HG02798 (cell line): ENCODE data around the gene EYS.
"Not testable (repeated sequence)": the region's sequence is repeated elsewhere in the genome, so short reads cannot be mapped to it uniquely, and the experiment has no call there.

Experiments
- ATAC-seq: cut with Tn5 transposase; IDR thresholded peaks from one replicate; pipeline ENCODE4 v1.9.1; 2021; ENCODE audit warnings: mild to moderate bottlenecking; ENCODE audit not compliant: unreplicated experiment, poor library complexity

The EYS gene

DNA sequence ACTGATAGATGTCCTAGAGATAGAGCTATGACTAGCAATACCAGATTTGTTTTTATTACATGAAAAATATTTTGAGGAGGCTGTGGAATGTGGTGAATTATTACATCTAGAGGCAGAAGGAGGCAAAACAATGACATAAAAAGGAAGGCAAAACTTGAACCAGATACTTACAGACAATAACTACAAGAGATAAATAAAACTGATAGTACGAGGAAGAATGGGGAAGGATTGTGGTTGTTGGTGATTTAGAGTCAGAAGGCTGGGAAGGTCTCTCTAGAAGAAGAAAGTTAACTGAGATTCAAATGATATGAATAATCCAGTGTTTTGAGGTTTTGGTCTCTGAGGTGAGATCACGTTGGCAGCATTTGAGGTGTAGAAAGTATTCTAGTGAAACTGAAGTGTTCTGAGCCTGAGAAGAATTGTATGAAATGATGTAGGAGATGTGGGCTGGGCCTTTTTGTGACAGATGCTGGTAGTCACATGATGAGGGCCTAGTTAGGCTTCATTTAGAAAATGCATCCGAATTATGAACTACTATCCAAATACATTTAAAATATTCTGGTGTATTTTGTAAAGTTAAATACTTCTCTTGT lies 589.1 kb downstream of the EYS start:
- no peak for ATAC-seq

DNA sequence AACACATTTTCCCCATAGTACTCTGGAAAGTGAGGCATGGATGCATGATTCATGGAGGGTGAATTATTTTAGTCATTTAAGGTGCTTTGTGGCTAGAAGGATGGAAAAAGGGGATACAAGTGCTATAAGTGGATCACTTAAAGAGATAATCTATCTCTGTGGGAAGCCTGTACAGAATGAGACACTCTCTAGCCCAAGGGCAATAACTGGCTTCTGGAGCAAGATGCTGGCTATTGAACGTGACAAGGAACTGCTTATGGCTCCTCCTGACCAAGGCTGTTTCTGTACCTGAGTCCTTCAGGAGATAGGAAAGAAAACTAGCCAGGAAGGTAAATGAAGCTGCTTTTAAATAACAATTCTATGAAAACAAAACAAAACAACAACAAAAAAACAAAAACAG lies 590.7 kb downstream of the EYS start:
- no peak for ATAC-seq

DNA sequence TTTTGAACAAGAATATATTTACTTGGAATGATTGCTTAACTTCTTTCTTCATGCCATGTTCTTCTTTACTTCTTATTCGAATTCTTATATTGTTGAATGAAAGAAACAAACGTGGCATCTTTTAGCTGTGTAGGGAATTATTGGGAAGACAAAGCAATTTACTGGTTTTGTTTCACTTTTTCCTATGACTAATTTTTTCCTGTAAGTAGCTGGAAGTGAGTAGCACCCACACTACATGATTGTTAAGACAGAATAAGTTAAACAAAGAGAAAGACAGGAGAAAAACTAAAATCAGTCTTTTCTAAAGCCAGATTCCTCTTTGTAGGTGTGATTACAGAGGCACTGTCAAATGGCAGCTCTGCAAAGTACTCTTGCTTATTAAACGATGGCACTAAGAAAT lies 593.4 kb downstream of the EYS start:
- ATAC-seq = no peak

DNA sequence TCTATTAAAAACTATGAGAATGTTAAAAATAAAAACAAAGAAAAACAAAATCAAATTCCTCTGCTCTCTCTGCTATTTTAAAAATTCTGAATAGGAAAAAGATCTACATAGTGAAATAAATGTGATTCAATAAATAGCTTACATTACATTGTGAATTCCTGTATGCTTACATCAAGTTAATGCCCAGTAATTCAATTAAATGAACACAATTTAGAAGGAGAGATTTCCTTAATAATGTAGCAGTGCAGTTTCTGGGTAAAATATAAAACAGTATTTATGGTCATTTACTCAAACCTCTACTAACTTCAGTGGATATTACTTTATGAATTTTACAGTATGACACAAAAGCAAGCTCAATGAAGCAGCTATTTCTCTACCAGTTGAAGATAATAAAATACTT lies 594.6 kb downstream of the EYS start:
- no peak for ATAC-seq

GRCh38 chr6:65110031-65110430 lies 597.0 kb downstream of the EYS start:
- ATAC-seq = no peak

DNA sequence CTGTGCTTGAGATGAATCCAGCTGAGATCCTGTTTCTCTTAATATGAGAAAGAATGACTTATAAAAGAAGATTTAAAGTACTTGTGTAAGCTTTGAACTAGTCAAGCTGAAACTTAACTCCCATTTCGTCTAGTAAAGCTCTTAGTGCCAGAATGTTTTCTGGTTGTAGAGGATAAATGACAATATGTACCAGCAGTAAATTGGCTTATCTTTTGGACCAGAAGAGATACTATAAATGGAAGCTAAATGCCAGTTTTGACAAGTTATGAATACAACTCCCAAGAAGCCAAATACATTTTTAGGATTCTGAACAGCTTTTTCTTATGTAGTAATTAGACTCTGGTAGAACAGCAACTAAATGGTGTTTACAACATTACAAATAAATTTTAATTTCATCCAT lies 608.7 kb downstream of the EYS start:
- ATAC-seq = no peak

DNA sequence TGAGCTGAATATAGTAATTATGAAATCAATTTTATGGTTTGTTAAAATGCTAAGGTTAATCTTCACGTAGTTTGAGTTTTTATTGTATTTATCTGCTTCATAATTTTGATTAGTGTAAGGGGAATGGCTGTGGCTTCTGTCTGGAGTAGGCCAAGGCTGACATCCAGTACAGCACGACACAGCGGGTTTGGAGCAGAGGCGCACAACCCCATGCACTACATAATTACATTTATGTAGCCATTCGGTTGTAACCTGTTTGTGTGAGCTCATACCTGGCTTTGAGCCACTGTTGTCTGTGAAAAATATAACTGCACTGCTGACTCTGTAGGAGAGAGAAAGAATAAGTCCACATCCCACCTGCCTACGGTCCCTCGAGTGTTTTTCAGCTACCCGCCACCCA lies 615.5 kb downstream of the EYS start:
- no peak for ATAC-seq

DNA sequence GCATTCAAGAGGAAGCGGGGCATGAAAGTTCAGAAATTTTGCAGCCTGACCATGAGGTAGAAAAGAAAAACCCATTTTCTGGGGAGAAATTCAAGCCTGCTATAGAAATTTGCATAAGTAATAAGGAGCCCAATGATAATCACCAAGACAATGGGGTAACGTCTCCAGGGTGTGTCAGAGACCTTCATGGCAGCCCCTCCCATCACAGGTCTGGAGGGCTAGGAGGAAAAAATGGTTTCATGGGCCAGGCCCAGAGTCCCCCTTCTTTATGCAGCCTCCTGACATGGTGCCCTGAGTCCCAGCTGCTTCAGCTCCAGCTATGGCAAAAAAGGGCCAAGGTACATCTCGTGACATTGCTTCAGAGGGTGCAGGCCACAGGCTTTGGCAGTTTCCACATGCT lies 618.5 kb downstream of the EYS start:
- ATAC-seq = no peak

- ATAC-seq = no peak
These were observed 625.3 kb downstream of the EYS start for GRCh38 chr6:65081756-65082155.

DNA sequence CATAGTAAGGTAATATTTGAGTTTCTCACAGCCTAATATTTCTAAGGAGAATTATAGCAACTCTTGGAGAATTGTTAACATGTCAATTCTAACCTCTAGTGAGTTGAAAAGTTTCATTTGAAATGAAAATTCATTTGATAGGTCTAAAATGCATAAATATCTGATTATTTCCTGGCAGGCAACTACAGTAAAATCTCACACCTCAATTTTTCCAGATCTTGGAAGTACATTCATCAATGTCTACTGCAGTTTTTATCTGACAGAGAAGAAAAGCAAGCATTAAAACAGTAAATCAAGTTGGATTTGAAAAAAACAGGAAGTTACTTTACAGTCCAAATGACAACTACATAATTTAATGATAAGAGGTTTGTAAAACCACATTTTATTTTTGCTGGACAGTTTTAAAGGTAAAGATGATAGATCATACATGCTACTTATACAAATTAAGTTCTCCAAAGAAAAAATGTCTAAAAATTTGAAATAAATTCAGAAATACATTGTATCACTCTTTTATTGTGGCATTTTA lies 631.3 kb downstream of the EYS start:
- ATAC-seq = no peak

DNA sequence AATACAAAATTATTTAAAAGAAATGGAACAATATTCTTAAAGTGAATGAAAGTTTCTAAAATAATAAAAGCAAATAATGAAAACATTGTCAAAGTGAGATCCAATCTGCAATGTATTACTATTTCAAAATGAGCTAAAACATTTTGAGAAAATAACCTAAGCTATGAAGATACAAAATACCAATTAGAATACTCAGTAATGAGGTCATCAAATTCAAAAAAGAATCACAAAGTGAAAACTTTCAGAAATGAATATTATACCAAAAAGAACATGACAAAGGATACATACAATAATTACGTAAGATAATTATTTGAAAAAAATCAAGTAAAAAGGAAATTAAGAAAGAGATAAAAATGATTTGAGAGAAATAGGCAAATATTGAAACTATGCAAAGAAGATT lies 634.5 kb downstream of the EYS start:
- no peak for ATAC-seq

- no peak for ATAC-seq
These were observed 635.5 kb downstream of the EYS start for GRCh38 chr6:65071480-65071879.

DNA sequence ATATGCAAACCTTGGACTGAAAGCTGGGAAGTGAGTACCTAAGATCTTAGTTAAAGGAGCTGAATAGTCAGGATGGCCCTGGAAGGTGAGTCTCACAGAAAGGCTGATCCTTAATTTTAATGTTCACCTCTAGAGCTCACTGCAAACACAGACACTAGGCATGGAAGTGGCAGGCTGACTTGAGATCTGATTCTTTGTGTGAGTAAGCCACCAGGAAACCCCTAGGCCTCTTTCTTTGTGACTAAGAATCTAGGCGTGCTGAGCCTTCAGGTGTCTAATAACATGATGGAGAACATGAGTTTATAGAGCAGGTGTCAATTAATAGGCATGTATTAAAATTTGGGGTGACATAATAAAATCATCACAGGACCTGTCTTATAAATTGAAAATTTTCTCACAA lies 642.2 kb downstream of the EYS start:
- ATAC-seq = no peak

- ATAC-seq = no peak
These were observed 647.5 kb downstream of the EYS start for GRCh38 chr6:65059568-65059967.

DNA sequence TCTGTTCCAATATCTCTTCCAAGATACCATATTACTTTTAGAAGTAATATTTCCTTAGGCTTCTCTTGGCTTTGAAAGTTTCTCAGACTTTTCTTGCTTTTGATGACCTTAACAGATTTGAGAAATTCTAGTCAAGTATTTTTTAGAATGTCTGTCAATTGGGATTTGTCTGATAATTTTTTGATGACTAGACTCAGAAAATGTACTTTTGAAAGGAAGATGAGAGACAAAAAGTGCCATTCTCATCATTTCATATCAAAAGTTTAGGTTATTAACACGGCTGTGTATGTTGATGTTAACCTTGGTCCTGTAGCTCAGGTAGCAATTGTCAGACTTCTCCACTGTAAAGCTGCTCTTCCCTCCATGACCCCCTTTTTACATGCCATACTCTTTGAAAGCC lies 651.5 kb downstream of the EYS start:
- ATAC-seq = no peak

GRCh38 chr6:65052626-65053025 lies 654.4 kb downstream of the EYS start:
- ATAC-seq = no peak

DNA sequence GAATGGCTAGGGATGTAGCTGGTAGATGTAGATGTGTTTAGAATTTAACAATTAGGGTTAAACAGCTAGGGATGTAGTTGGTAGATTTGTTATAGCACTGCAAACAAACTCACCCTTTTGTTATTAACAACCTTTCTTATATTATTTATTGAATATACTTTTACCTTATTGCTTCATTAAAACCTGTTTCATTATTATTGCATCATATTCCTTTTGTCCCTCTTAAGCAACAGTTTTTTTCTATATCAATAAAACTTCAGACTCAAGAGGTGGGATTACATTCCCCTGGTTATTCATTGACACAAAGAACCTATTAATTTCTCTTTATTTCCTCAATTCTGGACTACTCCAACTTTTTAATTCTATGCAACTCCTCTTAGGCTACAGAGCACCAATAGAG lies 661.2 kb downstream of the EYS start:
- no peak for ATAC-seq

DNA sequence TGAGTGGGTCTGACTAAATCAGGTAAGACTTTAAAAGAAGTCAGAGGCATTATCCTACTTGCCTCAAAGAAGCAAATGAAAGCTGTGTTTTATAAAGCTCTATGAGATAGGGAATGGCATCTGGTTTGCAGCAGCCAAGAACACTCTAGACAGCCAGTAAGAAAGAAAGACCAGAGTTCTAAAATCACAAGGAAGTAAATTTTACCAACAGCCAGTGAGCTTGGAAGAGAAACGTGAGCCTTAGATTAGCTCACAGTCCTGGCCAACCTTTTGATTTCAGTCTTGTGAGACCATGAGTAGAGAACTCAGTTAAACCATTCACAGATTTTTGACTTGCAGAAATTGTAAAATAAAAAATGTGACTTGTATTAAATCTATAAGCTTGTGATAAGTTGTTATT lies 693.0 kb downstream of the EYS start:
- no peak for ATAC-seq

- no peak for ATAC-seq
These were observed 700.2 kb downstream of the EYS start for GRCh38 chr6:65006788-65007187.

DNA sequence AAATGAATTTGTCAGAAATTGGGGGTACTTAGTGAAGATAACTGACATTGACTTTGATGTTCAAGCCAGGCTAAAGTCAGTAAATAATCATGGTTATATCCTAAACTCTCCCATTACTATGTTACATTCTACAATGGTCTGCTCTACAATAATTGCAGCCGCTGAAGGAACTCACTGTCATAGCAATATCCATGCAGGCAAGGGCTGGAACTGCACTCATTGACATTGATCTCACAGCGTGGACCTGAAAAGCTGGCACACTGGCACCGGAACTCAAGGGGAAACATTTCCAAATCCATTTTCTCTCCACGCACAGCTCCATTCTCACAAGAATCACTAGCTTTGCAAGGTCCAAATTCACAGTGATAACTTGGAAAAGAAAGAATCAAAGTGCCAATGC lies 702.7 kb downstream of the EYS start:
- no peak for ATAC-seq

- not testable (repeated sequence) for ATAC-seq
These were observed 704.1 kb downstream of the EYS start for GRCh38 chr6:65002882-65003281.

DNA sequence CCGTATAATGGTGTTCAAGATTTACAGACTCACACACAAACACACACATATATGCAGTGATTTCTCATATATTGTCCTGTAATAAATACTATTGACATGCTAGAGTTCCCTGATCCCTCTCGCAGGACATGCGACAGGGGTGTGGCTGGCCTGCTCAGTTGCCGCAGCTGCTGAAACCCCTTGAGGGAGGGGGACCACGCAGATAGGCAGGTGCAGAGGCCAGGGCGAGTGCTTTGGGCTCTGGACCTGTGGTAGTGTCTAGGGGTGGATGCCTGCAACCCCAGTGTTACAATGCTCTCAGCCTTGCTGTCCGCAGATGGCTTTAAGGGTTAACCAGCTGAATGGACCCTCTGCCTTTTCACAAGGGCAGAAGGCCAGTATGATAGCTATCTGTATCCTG lies 706.2 kb downstream of the EYS start:
- ATAC-seq = no peak

DNA sequence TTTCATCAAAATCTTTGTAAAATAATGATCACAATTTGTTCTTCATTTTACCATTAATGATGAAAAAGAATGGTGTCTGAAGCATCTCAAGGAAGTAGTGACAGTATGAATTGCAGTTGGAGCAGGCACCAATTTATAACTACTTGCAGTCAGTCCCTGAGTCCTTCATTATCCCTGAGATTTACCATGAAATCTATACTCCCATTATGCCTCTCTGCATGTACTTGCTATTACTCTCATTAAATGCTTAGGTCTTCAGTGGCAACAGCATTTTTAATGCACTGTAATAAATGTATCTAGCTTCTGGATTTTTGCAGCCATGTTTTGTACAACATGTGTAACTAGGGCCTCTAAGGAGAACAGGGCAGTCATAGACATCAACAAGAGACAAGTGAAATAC lies 708.8 kb downstream of the EYS start:
- no peak for ATAC-seq
